ENCODE data around the gene MLLT10. TPM values are rescaled to one million over a fixed set of nuclear protein-coding genes. Genes with fewer than 3 reads are reported as not detected.
"Not testable (repeated sequence)": the region's sequence is repeated elsewhere in the genome, so short reads cannot be mapped to it uniquely, and the experiment has no call there.

MLLT10 gene
- total and polyA plus RNA-seq, 12 donors: 8.5 to 41.1 (median 24.6) TPM

- 91% methylated on average over 3 of the region's 3 CpGs for WGBS, 2 donors
- DNase-seq (no peak), ATAC-seq (no peak)
- Histone ChIP-seq H3K9me3 (no peaks in the 10 kb centered on the region), H3K4me3 (no peak overlapping the region), H3K4me1 (peaks cover 0 to 30% (median 27%) of the 10 kb centered on the region in 9 donors), H3K36me3 (peaks cover 0 to 57% (median 37%) of the 10 kb centered on the region in 9 donors), H3K27ac (no peak overlapping the region), H3K27me3 (no peaks in the 10 kb centered on the region)
- intact Hi-C loops (cut with DNase I): loop anchor here in 3 of 10 donors (5.0 to 10.0 kb wide), 3 partner anchors 40 to 718 kb away; no protein-coding TSS in a partner anchor
- TF ChIP-seq, protein P1, sequence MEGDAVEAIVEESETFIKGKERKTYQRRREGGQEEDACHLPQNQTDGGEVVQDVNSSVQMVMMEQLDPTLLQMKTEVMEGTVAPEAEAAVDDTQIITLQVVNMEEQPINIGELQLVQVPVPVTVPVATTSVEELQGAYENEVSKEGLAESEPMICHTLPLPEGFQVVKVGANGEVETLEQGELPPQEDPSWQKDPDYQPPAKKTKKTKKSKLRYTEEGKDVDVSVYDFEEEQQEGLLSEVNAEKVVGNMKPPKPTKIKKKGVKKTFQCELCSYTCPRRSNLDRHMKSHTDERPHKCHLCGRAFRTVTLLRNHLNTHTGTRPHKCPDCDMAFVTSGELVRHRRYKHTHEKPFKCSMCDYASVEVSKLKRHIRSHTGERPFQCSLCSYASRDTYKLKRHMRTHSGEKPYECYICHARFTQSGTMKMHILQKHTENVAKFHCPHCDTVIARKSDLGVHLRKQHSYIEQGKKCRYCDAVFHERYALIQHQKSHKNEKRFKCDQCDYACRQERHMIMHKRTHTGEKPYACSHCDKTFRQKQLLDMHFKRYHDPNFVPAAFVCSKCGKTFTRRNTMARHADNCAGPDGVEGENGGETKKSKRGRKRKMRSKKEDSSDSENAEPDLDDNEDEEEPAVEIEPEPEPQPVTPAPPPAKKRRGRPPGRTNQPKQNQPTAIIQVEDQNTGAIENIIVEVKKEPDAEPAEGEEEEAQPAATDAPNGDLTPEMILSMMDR (IDR thresholded peaks at IDR 0.05): no peak
Measured at GRCh38 chr10:21536874-21537273, 2.8 kb downstream of the MLLT10 start.

GRCh38 chr10:21540701-21541100 lies 6.7 kb downstream of the MLLT10 start:
- peaks cover 0 to 11% (median 7%) of the 10 kb centered on the region in 9 donors for H3K4me1 ChIP-seq
- intact Hi-C loops (cut with DNase I): loop anchor here in 1 of 10 donors (10.0 kb wide), 1 partner anchor 194 kb away; no protein-coding TSS in a partner anchor
- not testable (repeated sequence) for H3K9me3 ChIP-seq, H3K27ac ChIP-seq, ATAC-seq, H3K4me3 ChIP-seq, DNase-seq, H3K27me3 ChIP-seq
- H3K36me3 ChIP-seq: peaks cover 0 to 95% (median 57%) of the 10 kb centered on the region in 9 donors
- 97% methylated on average over 4 of the region's 4 CpGs for WGBS, 2 donors

GRCh38 chr10:21547246-21547645 lies 13.2 kb downstream of the MLLT10 start:
- WGBS, 2 donors: 92 to 94% methylated on average over 6 of the region's 6 CpGs
- intact Hi-C loops (cut with DNase I): loop anchor here in 1 of 10 donors (10.0 kb wide), 1 partner anchor 188 kb away; no protein-coding TSS in a partner anchor
- no peak overlapping the region for H3K4me3 ChIP-seq
- DNase-seq (no peak), ATAC-seq (no peak)
- no peak overlapping the region for H3K27ac ChIP-seq
- no peaks in the 10 kb centered on the region for H3K9me3 ChIP-seq
- no peaks in the 10 kb centered on the region for H3K27me3 ChIP-seq
- peaks cover 0 to 99% (median 30%) of the 10 kb centered on the region in 9 donors for H3K36me3 ChIP-seq
- TF ChIP-seq, protein P1 (IDR thresholded peaks at IDR 0.05): no peak
- H3K4me1 ChIP-seq: peaks cover 0 to 24% (median 8%) of the 10 kb centered on the region in 9 donors

DNA sequence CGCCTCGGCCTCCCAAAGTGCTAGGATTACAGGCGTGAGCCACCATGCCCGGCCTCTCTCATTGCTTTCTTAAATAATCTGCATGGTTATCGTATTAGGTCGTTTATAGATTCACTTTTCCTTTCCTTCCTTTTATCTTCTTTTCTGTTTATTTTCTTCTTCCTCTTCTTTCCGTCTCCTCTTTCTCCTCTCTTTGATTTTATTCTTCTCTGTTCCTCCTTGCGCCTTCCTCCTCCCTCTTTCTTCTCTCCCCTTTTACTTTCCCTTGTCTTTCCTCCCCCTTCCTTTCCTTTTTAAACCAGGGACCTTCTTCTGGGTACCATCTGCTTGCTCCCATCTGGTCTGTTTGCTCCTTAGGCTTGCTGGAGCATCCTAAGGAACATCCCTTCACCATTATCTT lies 18.6 kb downstream of the MLLT10 start:
- no peak for DNase-seq
- peaks cover 0 to 99% (median 8%) of the 10 kb centered on the region in 9 donors for H3K36me3 ChIP-seq
- no peak for ATAC-seq
- 92 to 95% methylated on average over 8 of the region's 8 CpGs for WGBS, 2 donors
- H3K27ac ChIP-seq: no peak overlapping the region
- intact Hi-C loops (cut with DNase I): loop anchor here in 1 of 10 donors (10.0 kb wide), 1 partner anchor 182 kb away; no protein-coding TSS in a partner anchor
- H3K4me1 ChIP-seq: peaks cover 0 to 32% (median 8%) of the 10 kb centered on the region in 9 donors
- no peaks in the 10 kb centered on the region for H3K9me3 ChIP-seq
- no peak overlapping the region for H3K4me3 ChIP-seq
- no peaks in the 10 kb centered on the region for H3K27me3 ChIP-seq
- TF ChIP-seq, protein P1 (IDR thresholded peaks at IDR 0.05): no peak

DNA sequence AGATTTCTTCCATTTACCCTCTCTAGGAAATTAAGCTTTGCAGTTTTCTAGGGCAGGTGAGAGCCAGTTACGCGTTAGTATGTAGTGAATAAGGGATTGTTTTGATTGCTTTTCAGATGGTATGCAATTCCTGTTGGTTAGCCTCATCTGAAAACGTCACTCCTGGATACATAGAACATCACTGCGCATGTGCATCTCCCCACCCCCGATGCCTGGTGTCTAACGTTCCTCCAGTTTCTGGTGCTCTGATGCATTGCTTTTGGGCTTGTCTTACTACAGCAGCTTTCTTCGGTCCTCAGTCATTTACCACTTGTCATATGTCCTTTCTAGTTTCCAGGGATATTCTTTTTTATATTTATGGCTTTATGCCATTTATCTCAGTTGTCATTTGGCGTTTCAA lies 22.5 kb downstream of the MLLT10 start:
- H3K9me3 ChIP-seq: no peaks in the 10 kb centered on the region
- 80 to 82% methylated on average over 8 of the region's 8 CpGs for WGBS, 2 donors
- no peak overlapping the region for H3K27ac ChIP-seq
- H3K4me1 ChIP-seq: peaks cover 0 to 21% (median 3%) of the 10 kb centered on the region in 9 donors
- H3K4me3 ChIP-seq: no peak overlapping the region
- peaks cover 0 to 100% (median 17%) of the 10 kb centered on the region in 9 donors for H3K36me3 ChIP-seq
- no peak for DNase-seq
- TF ChIP-seq, protein P1 (IDR thresholded peaks at IDR 0.05): no peak
- H3K27me3 ChIP-seq: no peaks in the 10 kb centered on the region
- no peak for ATAC-seq
- intact Hi-C loops (cut with DNase I): loop anchor here in 1 of 10 donors (10.0 kb wide), 1 partner anchor 178 kb away; no protein-coding TSS in a partner anchor

DNA sequence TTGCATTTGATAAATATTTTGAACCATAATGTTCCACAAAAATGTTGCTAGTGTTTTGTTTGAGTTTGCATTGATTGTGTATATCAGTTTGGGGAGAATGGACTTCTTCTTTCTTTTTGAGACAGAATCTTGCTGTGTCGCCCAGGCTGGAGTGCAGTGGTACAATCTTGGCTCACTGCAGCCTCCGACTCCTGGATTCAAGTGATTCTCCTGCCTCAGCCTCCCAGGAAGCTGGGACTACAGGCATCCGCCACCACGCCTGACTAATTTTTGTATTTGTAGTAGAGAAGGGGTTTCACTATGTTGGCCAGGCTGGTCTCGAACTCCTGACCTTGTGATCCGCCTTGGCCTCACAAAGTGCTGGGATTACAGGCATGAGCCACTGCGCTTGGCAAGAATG lies 25.0 kb downstream of the MLLT10 start:
- ATAC-seq, H3K4me3 ChIP-seq, H3K27me3 ChIP-seq, H3K9me3 ChIP-seq, DNase-seq, H3K27ac ChIP-seq: not testable (repeated sequence)
- Histone ChIP-seq H3K36me3 (peaks cover 0 to 85% (median 17%) of the 10 kb centered on the region in 9 donors), H3K4me1 (peaks cover 0 to 30% (median 3%) of the 10 kb centered on the region in 9 donors)
- intact Hi-C loops (cut with DNase I): loop anchor here in 1 of 10 donors (10.0 kb wide), 1 partner anchor 176 kb away; no protein-coding TSS in a partner anchor
- 97 to 98% methylated on average over 7 of the region's 7 CpGs for WGBS, 2 donors

All from heart right ventricle (tissue), 16 donors.